Measurements from ENCODE around the gene SKP2. TPM values are rescaled to one million over a fixed set of nuclear protein-coding genes. Genes with fewer than 3 reads are reported as not detected.

The SKP2 gene
- total RNA-seq, 6 donors from 2014 or later: 7.7 to 16.8 (median 14.4) TPM

GRCh38 chr5:36138900-36139683, 12.8 kb upstream of the SKP2 start:
- peaks cover 5 to 54% (median 11%) of the 10 kb centered on the region in 4 donors for H3K36me3 ChIP-seq
- DNase-seq: peak in 1 of 2 donors; percentile 43
- H3K27me3 ChIP-seq: no peaks in the 10 kb centered on the region
- ATAC-seq (ENCODE audit: low FRiP score in 2 of 2): peak in 1 of 2 donors; percentile 51
- no peak overlapping the region for H3K27ac ChIP-seq
- 100% methylated on average over 2 to 7 of the region's 7 CpGs for WGBS, 2 donors
- H3K9me3 ChIP-seq: no peaks in the 10 kb centered on the region
- no peak overlapping the region for H3K4me3 ChIP-seq
- H3K4me1 ChIP-seq: no peaks in the 10 kb centered on the region
- no peak for TF ChIP-seq EP300 (IDR thresholded peaks at IDR 0.05)
- no peak for TF ChIP-seq CTCF (IDR thresholded peaks at IDR 0.05)
- TF ChIP-seq POLR2A (IDR thresholded peaks at IDR 0.05): no peak
- TF ChIP-seq POLR2AphosphoS5 (IDR thresholded peaks at IDR 0.05): no peak

- DNase-seq (no peak), ATAC-seq (ENCODE audit: low FRiP score in 2 of 2) (no peak)
- peaks cover 4 to 9% (median 6%) of the 10 kb centered on the region in 4 donors for H3K4me1 ChIP-seq
- H3K4me3 ChIP-seq: no peak overlapping the region
- H3K36me3 ChIP-seq: peaks cover under 1 to 23% (median 5%) of the 10 kb centered on the region in 4 donors
- WGBS, 2 donors: 90 to 91% methylated on average over 4 of the region's 4 CpGs
- H3K27ac ChIP-seq: no peak overlapping the region
- no peaks in the 10 kb centered on the region for H3K9me3 ChIP-seq
- no peak for TF ChIP-seq POLR2AphosphoS5 (IDR thresholded peaks at IDR 0.05)
- no peak for TF ChIP-seq POLR2A (IDR thresholded peaks at IDR 0.05)
- TF ChIP-seq EP300 (IDR thresholded peaks at IDR 0.05): no peak
- no peak for TF ChIP-seq CTCF (IDR thresholded peaks at IDR 0.05)
- no peaks in the 10 kb centered on the region for H3K27me3 ChIP-seq
Observed at GRCh38 chr5:36145311-36145710, 6.6 kb upstream of the SKP2 start.

- no peaks in the 10 kb centered on the region for H3K9me3 ChIP-seq
- no peak overlapping the region for H3K27ac ChIP-seq
- H3K36me3 ChIP-seq: peaks cover 0 to 13% (median under 1%) of the 10 kb centered on the region in 4 donors
- peaks cover 10 to 17% (median 13%) of the 10 kb centered on the region in 4 donors for H3K4me1 ChIP-seq
- H3K27me3 ChIP-seq: no peaks in the 10 kb centered on the region
- H3K4me3 ChIP-seq: no peak overlapping the region
- 79 to 95% methylated on average over 3 of the region's 3 CpGs for whole genome bisulfite sequencing, 2 donors
- no peak for DNase-seq
- TF ChIP-seq CTCF (IDR thresholded peaks at IDR 0.05): no peak
- no peak for TF ChIP-seq POLR2AphosphoS5 (IDR thresholded peaks at IDR 0.05)
- TF ChIP-seq POLR2A (IDR thresholded peaks at IDR 0.05): no peak
- no peak for TF ChIP-seq EP300 (IDR thresholded peaks at IDR 0.05)
- ATAC-seq (ENCODE audit: low FRiP score in 2 of 2): no peak
Observed at GRCh38 chr5:36146390-36146789, 5.5 kb upstream of the SKP2 start.

GRCh38 chr5:36147681-36148080, 4.2 kb upstream of the SKP2 start:
- 47 to 83% methylated on average over 2 of the region's 2 CpGs for WGBS, 2 donors
- ATAC-seq (ENCODE audit: low FRiP score in 2 of 2) (no peak), DNase-seq (no peak)
- TF ChIP-seq POLR2A (IDR thresholded peaks at IDR 0.05): no peak
- no peak for TF ChIP-seq POLR2AphosphoS5 (IDR thresholded peaks at IDR 0.05)
- no peak for TF ChIP-seq CTCF (IDR thresholded peaks at IDR 0.05)
- no peak for TF ChIP-seq EP300 (IDR thresholded peaks at IDR 0.05)
- H3K27me3 ChIP-seq: no peaks in the 10 kb centered on the region
- H3K9me3 ChIP-seq: no peaks in the 10 kb centered on the region
- peaks cover 13 to 23% (median 16%) of the 10 kb centered on the region in 4 donors for H3K4me1 ChIP-seq
- H3K36me3 ChIP-seq: peaks cover 0 to 2% (median 0%) of the 10 kb centered on the region in 4 donors
- no peak overlapping the region for H3K4me3 ChIP-seq
- H3K27ac ChIP-seq: no peak overlapping the region

Measured in upper lobe of left lung (tissue), 6 donors.